Measurements from ENCODE around the gene BACH2.
"Not testable (repeated sequence)": the region's sequence is repeated elsewhere in the genome, so short reads cannot be mapped to it uniquely, and the experiment has no call there.

The BACH2 gene

DNA sequence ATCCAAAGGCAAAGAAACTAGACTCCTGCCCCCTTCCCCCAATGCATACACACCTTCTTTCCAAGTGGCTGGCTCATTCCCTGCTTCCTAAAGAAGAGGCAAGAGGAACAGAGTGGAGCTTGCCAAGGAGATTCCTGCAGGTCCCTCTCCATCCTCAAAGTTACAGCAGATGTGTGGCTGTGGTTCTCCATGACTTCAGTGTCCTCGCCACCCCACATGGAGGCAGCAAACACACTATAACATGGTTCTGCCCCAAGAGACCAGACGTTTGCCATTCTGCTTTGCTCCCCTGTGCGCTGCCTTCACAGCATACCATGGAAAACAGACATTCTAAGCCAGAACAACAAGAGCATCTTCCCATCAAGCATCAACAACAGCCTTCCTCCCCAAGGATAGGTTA, 84.4 kb downstream of the BACH2 start:
- ATAC-seq (ENCODE audit: low read depth) (no peak), DNase-seq (ENCODE audit: low spot score) (no peak)
- no peak overlapping the region for H3K4me3 ChIP-seq (ENCODE audit: severe bottlenecking)
- TF ChIP-seq, protein P1, sequence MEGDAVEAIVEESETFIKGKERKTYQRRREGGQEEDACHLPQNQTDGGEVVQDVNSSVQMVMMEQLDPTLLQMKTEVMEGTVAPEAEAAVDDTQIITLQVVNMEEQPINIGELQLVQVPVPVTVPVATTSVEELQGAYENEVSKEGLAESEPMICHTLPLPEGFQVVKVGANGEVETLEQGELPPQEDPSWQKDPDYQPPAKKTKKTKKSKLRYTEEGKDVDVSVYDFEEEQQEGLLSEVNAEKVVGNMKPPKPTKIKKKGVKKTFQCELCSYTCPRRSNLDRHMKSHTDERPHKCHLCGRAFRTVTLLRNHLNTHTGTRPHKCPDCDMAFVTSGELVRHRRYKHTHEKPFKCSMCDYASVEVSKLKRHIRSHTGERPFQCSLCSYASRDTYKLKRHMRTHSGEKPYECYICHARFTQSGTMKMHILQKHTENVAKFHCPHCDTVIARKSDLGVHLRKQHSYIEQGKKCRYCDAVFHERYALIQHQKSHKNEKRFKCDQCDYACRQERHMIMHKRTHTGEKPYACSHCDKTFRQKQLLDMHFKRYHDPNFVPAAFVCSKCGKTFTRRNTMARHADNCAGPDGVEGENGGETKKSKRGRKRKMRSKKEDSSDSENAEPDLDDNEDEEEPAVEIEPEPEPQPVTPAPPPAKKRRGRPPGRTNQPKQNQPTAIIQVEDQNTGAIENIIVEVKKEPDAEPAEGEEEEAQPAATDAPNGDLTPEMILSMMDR (IDR thresholded peaks at IDR 0.05; ENCODE audit: poor library complexity, severe bottlenecking): no peak
- H3K36me3 ChIP-seq (ENCODE audit: low read depth): no peaks in the 10 kb centered on the region
- no peaks in the 10 kb centered on the region for H3K27me3 ChIP-seq (ENCODE audit: insufficient read depth, poor library complexity, severe bottlenecking)
- H3K27ac ChIP-seq (ENCODE audit: poor library complexity, severe bottlenecking): no peak overlapping the region
- H3K4me1 ChIP-seq (ENCODE audit: insufficient read depth, poor library complexity, severe bottlenecking): peaks cover 11% of the 10 kb centered on the region
- no peaks in the 10 kb centered on the region for H3K9me3 ChIP-seq (ENCODE audit: severe bottlenecking)

DNA sequence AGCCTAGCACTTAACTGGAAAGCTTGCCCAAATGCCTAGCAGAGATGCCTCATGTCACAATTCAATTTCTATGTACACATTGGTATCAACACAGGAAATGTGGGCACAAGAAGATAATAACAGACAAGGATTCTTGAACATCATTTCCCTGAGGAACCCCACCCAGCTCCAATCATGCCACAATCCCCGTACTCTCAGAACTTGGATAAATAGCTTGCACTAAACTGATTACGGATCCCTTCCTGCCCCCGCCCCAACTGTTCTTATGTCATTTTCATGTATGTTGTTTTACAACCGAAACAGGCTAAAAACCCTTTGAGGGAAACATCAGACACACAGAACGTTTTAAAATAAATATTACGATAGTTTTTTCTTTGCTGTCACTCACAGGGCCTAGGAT, 87.1 kb downstream of the BACH2 start:
- TF ChIP-seq, protein P1 (IDR thresholded peaks at IDR 0.05; ENCODE audit: poor library complexity, severe bottlenecking): no peak
- Histone ChIP-seq H3K27ac (ENCODE audit: poor library complexity, severe bottlenecking) (no peak overlapping the region), H3K27me3 (ENCODE audit: insufficient read depth, poor library complexity, severe bottlenecking) (no peaks in the 10 kb centered on the region), H3K36me3 (ENCODE audit: low read depth) (no peaks in the 10 kb centered on the region), H3K4me3 (ENCODE audit: severe bottlenecking) (no peak overlapping the region), H3K9me3 (ENCODE audit: severe bottlenecking) (no peaks in the 10 kb centered on the region), H3K4me1 (ENCODE audit: insufficient read depth, poor library complexity, severe bottlenecking) (peaks cover under 1% of the 10 kb centered on the region)
- DNase-seq (ENCODE audit: low spot score) (no peak), ATAC-seq (ENCODE audit: low read depth) (no peak)

DNA sequence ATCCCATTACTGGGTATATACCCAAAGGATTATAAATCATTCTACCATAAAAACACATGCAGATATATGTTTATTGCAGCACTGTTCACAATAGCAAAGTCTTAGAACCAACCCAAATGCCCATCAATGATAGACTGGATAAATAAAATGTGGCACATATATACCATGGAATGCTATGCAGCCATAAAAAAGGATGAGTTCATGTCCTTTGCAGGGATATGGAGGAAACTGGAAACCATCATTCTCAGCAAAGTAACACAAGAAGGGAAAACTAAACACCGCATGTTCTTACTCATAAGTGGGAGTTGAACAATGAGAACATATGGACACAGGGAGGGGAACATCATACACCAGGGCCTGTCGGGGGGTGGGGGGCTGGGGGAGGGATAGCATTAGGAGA, 88.0 kb downstream of the BACH2 start:
- H3K36me3 ChIP-seq (ENCODE audit: low read depth); H3K27me3 ChIP-seq (ENCODE audit: insufficient read depth, poor library complexity, severe bottlenecking); DNase-seq (ENCODE audit: low spot score); H3K4me1 ChIP-seq (ENCODE audit: insufficient read depth, poor library complexity, severe bottlenecking); H3K27ac ChIP-seq (ENCODE audit: poor library complexity, severe bottlenecking); ATAC-seq (ENCODE audit: low read depth); H3K9me3 ChIP-seq (ENCODE audit: severe bottlenecking); H3K4me3 ChIP-seq (ENCODE audit: severe bottlenecking): not testable (repeated sequence)

- no peak for DNase-seq (ENCODE audit: low spot score)
- Histone ChIP-seq H3K27me3 (ENCODE audit: insufficient read depth, poor library complexity, severe bottlenecking) (no peaks in the 10 kb centered on the region), H3K36me3 (ENCODE audit: low read depth) (no peaks in the 10 kb centered on the region), H3K4me1 (ENCODE audit: insufficient read depth, poor library complexity, severe bottlenecking) (peaks cover 8% of the 10 kb centered on the region), H3K4me3 (ENCODE audit: severe bottlenecking) (no peak overlapping the region), H3K9me3 (ENCODE audit: severe bottlenecking) (no peaks in the 10 kb centered on the region), H3K27ac (ENCODE audit: poor library complexity, severe bottlenecking) (no peak overlapping the region)
- TF ChIP-seq, protein P1 (IDR thresholded peaks at IDR 0.05; ENCODE audit: poor library complexity, severe bottlenecking): no peak
- ATAC-seq (ENCODE audit: low read depth): peak; percentile 56
Observed at GRCh38 chr6:90204327-90205056, 92.2 kb downstream of the BACH2 start.

GRCh38 chr6:90203672-90204071, 93.0 kb downstream of the BACH2 start:
- TF ChIP-seq, protein P1 (IDR thresholded peaks at IDR 0.05; ENCODE audit: poor library complexity, severe bottlenecking): no peak
- no peaks in the 10 kb centered on the region for H3K9me3 ChIP-seq (ENCODE audit: severe bottlenecking)
- no peak for ATAC-seq (ENCODE audit: low read depth)

More at GRCh38 chr6:90203672-90204071, 93.0 kb downstream of the BACH2 start:
- Histone ChIP-seq H3K27ac (ENCODE audit: poor library complexity, severe bottlenecking) (no peak overlapping the region), H3K4me3 (ENCODE audit: severe bottlenecking) (no peak overlapping the region), H3K4me1 (ENCODE audit: insufficient read depth, poor library complexity, severe bottlenecking) (peaks cover 8% of the 10 kb centered on the region), H3K36me3 (ENCODE audit: low read depth) (no peaks in the 10 kb centered on the region), H3K27me3 (ENCODE audit: insufficient read depth, poor library complexity, severe bottlenecking) (no peaks in the 10 kb centered on the region)
- DNase-seq (ENCODE audit: low spot score): no peak
